NCI-H2171 (cell line): ENCODE data around the gene CD1C.
"Not testable (repeated sequence)": the region's sequence is repeated elsewhere in the genome, so short reads cannot be mapped to it uniquely, and the experiment has no call there.

Experiments
- DNase-seq: peaks from one replicate; lab custom pipeline; 2025; lab: John Stamatoyannopoulos, UW

The CD1C gene

GRCh38 chr1:158329300-158329699, 39.6 kb downstream of the CD1C start:
- no peak for DNase-seq

- no peak for DNase-seq
Measured at GRCh38 chr1:158329733-158330132, 40.0 kb downstream of the CD1C start.

GRCh38 chr1:158330391-158331105, 40.8 kb downstream of the CD1C start:
- no peak for DNase-seq

GRCh38 chr1:158331106-158331425, 41.3 kb downstream of the CD1C start:
- DNase-seq = no peak

GRCh38 chr1:158331481-158332150, 41.9 kb downstream of the CD1C start, which contains the start of gene CD1B:
TSS of gene CD1B (minus strand) at chr1:158331531. CDS start at chr1:158331423, 108 bp downstream.
- no peak for DNase-seq

GRCh38 chr1:158333405-158334155, 43.9 kb downstream of the CD1C start:
- no peak for DNase-seq

GRCh38 chr1:158334526-158335212, 44.9 kb downstream of the CD1C start:
- DNase-seq = no peak

GRCh38 chr1:158335213-158335532, 45.5 kb downstream of the CD1C start:
- DNase-seq = no peak

- DNase-seq = not testable (repeated sequence)
Measured at GRCh38 chr1:158336413-158336812, 46.7 kb downstream of the CD1C start.
